HCT116 (cell line): ENCODE data around the gene GPNMB. TPM values are rescaled to one million over a fixed set of nuclear protein-coding genes. Genes with fewer than 3 reads are reported as not detected.

Experiments used
- ATAC-seq: fragments of 200-7000 bp; cut with Tn5 transposase; 2 replicates; pipeline ENCODE4 v1.9.1; 2020; ENCODE audit warnings: mild to moderate bottlenecking, moderate library complexity
- BruUV-seq: library from RNA; stranded (reverse); fragments of 400-500 nt; replicated peaks from 2 replicates; lab custom pipeline; 2021; lab: Mats Ljungman, UMichigan
- CTCF ChIA-PET: fragments of 300-600 bp; sonication (Branson Sonifier 250); formaldehyde crosslinking; loops from one replicate; lab custom pipeline; 2021; ENCODE audit warnings: antibody characterized with exemption; lab: Charles Lee
- POLR2A ChIA-PET: fragments of 300-600, 350-600 bp; sonication (Branson Sonifier 250); formaldehyde crosslinking; loops from one replicate; lab custom pipeline; 2021; ENCODE audit warnings: antibody characterized with exemption; lab: Charles Lee
- RAD21 ChIA-PET, 2 experiments: fragments of 300-600 bp; sonication (Branson Sonifier 250); formaldehyde crosslinking; loops; one replicate each; lab custom pipeline; 2023; ENCODE audit warnings: low total read pairs in 2 of 2; ENCODE audit not compliant: uncharacterized antibody in 2 of 2, unreplicated experiment in 2 of 2, low non-redundant PET in 1 of 2; lab: Charles Lee
- DNase-seq: peaks from one replicate; pipeline ENCODE4 v3.0.0-alpha.2; 2010; ENCODE audit warnings: low read depth, low spot score
- H2AFZ ChIP-seq: fragments of 200-600 bp; shearing (Covaris generic), sonication (generic); 2 replicates; pipeline ENCODE4 v1.6.1; 2017; ENCODE audit warnings: low read depth, mixed run types, mixed read lengths, antibody characterized with exemption, low read length; ENCODE audit not compliant: poor library complexity, severe bottlenecking
- H3K27ac ChIP-seq: 2 replicates; pipeline ENCODE4 v1.5.1; 2012; ENCODE audit warnings: low read depth, low read length
- H3K27me3 ChIP-seq: fragments of 200-600 bp; sonication (generic); 2 replicates; pipeline ENCODE4 v1.6.1; 2016; ENCODE audit warnings: mixed run types, low read length, mixed read lengths; ENCODE audit not compliant: insufficient read depth
- H3K36me3 ChIP-seq, 2 experiments: fragments of 200-500 bp in 1 of 2; fragments of 200-600 bp in 1 of 2; sonication (Bioruptor generic) in 1 of 2; sonication (generic) in 1 of 2; 2 replicates each; pipeline versions ENCODE4 v1.5.1 to v1.6.1; 2014 to 2016; ENCODE audit warnings: low read length in 2 of 2, inconsistent platforms in 1 of 2, mixed read lengths in 1 of 2, mixed run types in 1 of 2; ENCODE audit not compliant: insufficient read depth in 2 of 2, control insufficient read depth in 1 of 2
- H3K4me1 ChIP-seq, 2 experiments: fragments of 200-600 bp in 1 of 2; sonication (generic) in 1 of 2; 2 replicates each; pipeline versions ENCODE4 v1.5.1 to v1.6.1; 2012 to 2017; ENCODE audit warnings: low read length in 2 of 2, inconsistent platforms in 1 of 2, mild to moderate bottlenecking in 1 of 2, mixed read lengths in 1 of 2, mixed run types in 1 of 2, moderate library complexity in 1 of 2; ENCODE audit not compliant: insufficient read depth in 2 of 2, control insufficient read depth in 1 of 2
- H3K4me2 ChIP-seq: fragments of 200-600 bp; sonication (generic); 2 replicates; pipeline ENCODE4 v1.6.1; 2017; ENCODE audit warnings: mixed run types, low read length, mixed read lengths
- H3K4me3 ChIP-seq, 2 experiments: fragments of 200-600 bp in 1 of 2; sonication (generic) in 1 of 2; replicated peaks in 1 of 2; 2 replicates each; pipeline ENCODE4 v1.5.1; 2011 to 2016; ENCODE audit warnings: low read length in 2 of 2, control low read depth in 1 of 2, low read depth in 1 of 2, mild to moderate bottlenecking in 1 of 2, mixed read lengths in 1 of 2, mixed run types in 1 of 2
- H3K79me2 ChIP-seq: fragments of 200-600 bp; sonication (generic); 2 replicates; pipeline ENCODE4 v1.6.1; 2017; ENCODE audit warnings: mild to moderate bottlenecking, mixed run types, low read length, moderate library complexity, mixed read lengths; ENCODE audit not compliant: insufficient read depth
- H3K9ac ChIP-seq: fragments of 200-600 bp; sonication (generic); 2 replicates; pipeline ENCODE4 v1.6.1; 2016; ENCODE audit warnings: low read length, mixed read lengths
- H3K9me2 ChIP-seq: fragments of 200-600 bp; sonication (generic), shearing (Covaris generic); 2 replicates; pipeline ENCODE4 v1.6.1; 2017; ENCODE audit warnings: mixed run types, mild to moderate bottlenecking, moderate library complexity; ENCODE audit not compliant: insufficient read depth
- H3K9me3 ChIP-seq, 2 experiments: fragments of 200-500 bp in 1 of 2; fragments of 200-600 bp in 1 of 2; sonication (Bioruptor generic) in 1 of 2; sonication (generic) in 1 of 2; 2 replicates each; pipeline ENCODE4 v1.6.1; 2014 to 2017; ENCODE audit warnings: low read length in 2 of 2, mixed read lengths in 2 of 2, inconsistent platforms in 1 of 2, low read depth in 1 of 2, mild to moderate bottlenecking in 1 of 2, mixed run types in 1 of 2, moderate library complexity in 1 of 2; ENCODE audit not compliant: control insufficient read depth in 1 of 2, insufficient read depth in 1 of 2
- H4K20me1 ChIP-seq: fragments of 200-600 bp; sonication (generic), shearing (Covaris generic); 2 replicates; pipeline ENCODE4 v1.6.1; 2017; ENCODE audit warnings: mixed run types, mild to moderate bottlenecking, moderate library complexity; ENCODE audit not compliant: insufficient read depth
- CBX3 ChIP-seq: IDR thresholded peaks from 2 replicates; pipeline ENCODE4 v1.6.1; 2012; ENCODE audit warnings: low read depth
- CEBPB ChIP-seq: IDR thresholded peaks from 2 replicates; pipeline ENCODE4 v1.6.1; 2012; ENCODE audit warnings: low read depth
- ELF1 ChIP-seq: IDR thresholded peaks from 2 replicates; pipeline ENCODE4 v1.6.1; 2012; ENCODE audit warnings: low read depth, borderline replicate concordance
- EZH2phosphoT487 ChIP-seq: fragments of 200-600 bp; IDR thresholded peaks from 2 replicates; pipeline ENCODE4 v1.6.1; 2018; ENCODE audit warnings: antibody characterized with exemption, borderline replicate concordance
- FOSL1 ChIP-seq: IDR thresholded peaks from 2 replicates; pipeline ENCODE4 v1.6.1; 2012; ENCODE audit warnings: low read depth
- MAX ChIP-seq: IDR thresholded peaks from 2 replicates; pipeline ENCODE4 v1.6.1; 2012
- POLR2AphosphoS5 ChIP-seq: IDR thresholded peaks from 2 replicates; pipeline ENCODE4 v1.6.1; 2011; ENCODE audit warnings: mild to moderate bottlenecking, low read depth, low read length, moderate library complexity
- RAD21 ChIP-seq: IDR thresholded peaks from 2 replicates; pipeline ENCODE4 v1.6.1; 2012; ENCODE audit warnings: low read depth, mild to moderate bottlenecking
- REST ChIP-seq: IDR thresholded peaks from 2 replicates; pipeline ENCODE4 v1.6.1; 2012; ENCODE audit warnings: low read depth
- TCF7L2 ChIP-seq: IDR thresholded peaks from 2 replicates; pipeline ENCODE4 v1.7.0; 2011; ENCODE audit warnings: borderline replicate concordance, inconsistent platforms; ENCODE audit not compliant: insufficient read depth, insufficient read length; ENCODE audit errors: extremely low read depth
- YY1 ChIP-seq: IDR thresholded peaks from 2 replicates; pipeline ENCODE4 v1.6.1; 2011; ENCODE audit warnings: low read length, low read depth, moderate library complexity, mild to moderate bottlenecking; ENCODE audit not compliant: insufficient replicate concordance; ENCODE audit errors: extremely low read depth
- ZBTB33 ChIP-seq: IDR thresholded peaks from 2 replicates; pipeline ENCODE4 v1.6.1; 2011; ENCODE audit warnings: mild to moderate bottlenecking, low read length, moderate library complexity; ENCODE audit not compliant: insufficient replicate concordance; ENCODE audit errors: extremely low read depth
- intact Hi-C: fragments of 100-400 bp; cut with micrococcal nuclease; formaldehyde crosslinking; loops from 2 replicates; pipeline ENCODE4 v1.10.0; 2022
- total RNA-seq: library from RNA; stranded (reverse); gene quantifications from one replicate; pipeline ENCODE4 v1.2.1, GENCODE V29; 2021; ENCODE audit not compliant: unreplicated experiment

The GPNMB gene
- total RNA-seq, 1 experiment from 2014 or later, result 2.8 TPM

GRCh38 chr7:23266918-23267317, 20.3 kb downstream of the GPNMB start:
- H3K4me3 ChIP-seq, result no peak overlapping the region
- H3K4me1 ChIP-seq, result peaks cover 0 to 6% of the 10 kb centered on the region in 2 experiments; a peak in 2 of 4 replicates
- no peak overlapping the region for H2AFZ ChIP-seq
- H3K9ac ChIP-seq, result no peak overlapping the region
- no peaks in the 10 kb centered on the region for H3K9me3 ChIP-seq
- no peaks in the 10 kb centered on the region for H4K20me1 ChIP-seq
- TF ChIP-seq EZH2phosphoT487 (no peak), TCF7L2 (no peak), POLR2AphosphoS5 (no peak), ZBTB33 (no peak), YY1 (no peak), FOSL1 (no peak), CEBPB (no peak), MAX (no peak), CBX3 (no peak), REST (no peak), ELF1 (no peak), RAD21 (no peak)
- no peak for ATAC-seq
- no peaks in the 10 kb centered on the region for H3K79me2 ChIP-seq
- H3K36me3 ChIP-seq, result no peaks in the 10 kb centered on the region
- no peaks in the 10 kb centered on the region for H3K9me2 ChIP-seq
- ChIA-PET CTCF (no interaction called here), RAD21 (no interaction called here), POLR2A (no interaction called here)
- BruUV-seq, result no TSS peak
- intact Hi-C loops, result no loop called here
- no peak for DNase-seq
- no peak overlapping the region for H3K27ac ChIP-seq
- no peak overlapping the region for H3K4me2 ChIP-seq
- no peaks in the 10 kb centered on the region for H3K27me3 ChIP-seq
